Activated CD4-positive, alpha-beta T cell treated with anti-CD3 and anti-CD28 coated beads, Interleukin-2, amount 10 ng/mL, durations not matched to agents 7 days and 5 days (primary cell): ENCODE measurements around the gene TOPORS. TPM values are rescaled to one million over a fixed set of nuclear protein-coding genes. Genes with fewer than 3 reads are reported as not detected.
"Not testable (repeated sequence)": the region's sequence is repeated elsewhere in the genome, so short reads cannot be mapped to it uniquely, and the experiment has no call there.

Source experiments
- CTCF ChIA-PET: fragments of 350-600 bp; sonication (Branson Sonifier 250); formaldehyde crosslinking; loops from one replicate; lab custom pipeline; 2021; ENCODE audit warnings: antibody characterized with exemption; lab: Charles Lee
- POLR2A ChIA-PET: fragments of 350-600 bp; sonication (Branson Sonifier 250); formaldehyde crosslinking; loops from one replicate; lab custom pipeline; 2021; ENCODE audit warnings: antibody characterized with exemption; lab: Charles Lee
- DNase-seq: peaks from one replicate; pipeline ENCODE4 v3.0.0-alpha.2; 2020
- H3K27ac Mint-ChIP-seq: one replicate; pipeline ENCODE4 v1.8.0; 2021; ENCODE audit warnings: mild to moderate bottlenecking, moderate library complexity, mixed read lengths
- H3K27me3 Mint-ChIP-seq: one replicate; pipeline ENCODE4 v1.8.0; 2021; ENCODE audit warnings: mixed read lengths
- H3K36me3 Mint-ChIP-seq: one replicate; pipeline ENCODE4 v1.8.0; 2021; ENCODE audit warnings: low read depth, mixed read lengths
- H3K4me1 Mint-ChIP-seq: one replicate; pipeline ENCODE4 v1.8.0; 2021; ENCODE audit warnings: mixed read lengths
- H3K4me3 Mint-ChIP-seq: one replicate; pipeline ENCODE4 v1.8.0; 2021; ENCODE audit warnings: mild to moderate bottlenecking, moderate library complexity, mixed read lengths
- H3K9me3 Mint-ChIP-seq: one replicate; pipeline ENCODE4 v1.8.0; 2021; ENCODE audit warnings: mixed read lengths
- total RNA-seq, 2 experiments: library from RNA; stranded (reverse); gene quantifications; one replicate each; pipeline ENCODE4 v1.2.3, GENCODE V29; 2021

TOPORS gene
- total RNA-seq, 2 experiments from 2014 or later = 12.7 to 15.1 TPM

- ChIA-PET POLR2A (interaction anchor here (0.6 to 2.5 kb wide), 3 partner anchors 22 to 25 kb away, joined by 3 to 7 read pairs (median 3); no protein-coding TSS in a partner anchor), CTCF (interaction anchor here (0.6 to 2.6 kb wide), 19 partner anchors 9 to 1102 kb away, joined by 3 to 13 read pairs (median 4); partner anchors contain the start of genes NDUFB6 and TOPORS)
- peaks cover 50% of the 10 kb centered on the region for H3K4me1 Mint-ChIP-seq
- peaks cover 24% of the 10 kb centered on the region for H3K9me3 Mint-ChIP-seq
- H3K27ac Mint-ChIP-seq = peak within 1 kb of the TSS; percentile 96
- peak within 1 kb of the TSS; percentile 93 for H3K4me3 Mint-ChIP-seq
- peak; percentile 86 for DNase-seq
- peaks cover 42% of the 10 kb centered on the region for H3K36me3 Mint-ChIP-seq
- no peaks in the 10 kb centered on the region for H3K27me3 Mint-ChIP-seq
Measured at GRCh38 chr9:32526041-32526706, 26.2 kb downstream of the TOPORS start, which contains the start of gene RIGI. TSS of gene RIGI (minus strand) at chr9:32526196. CDS start at chr9:32526166, 30 bp downstream.

- Mint-ChIP-seq H3K27ac (peak overlapping the region; percentile 96), H3K36me3 (peaks cover 44% of the 10 kb centered on the region), H3K27me3 (no peaks in the 10 kb centered on the region), H3K9me3 (peaks cover 24% of the 10 kb centered on the region), H3K4me1 (peaks cover 51% of the 10 kb centered on the region), H3K4me3 (peak overlapping the region; percentile 93)
- DNase-seq = no peak
- ChIA-PET CTCF (interaction anchor here (0.6 to 2.6 kb wide), 14 partner anchors 9 to 790 kb away, joined by 3 to 13 read pairs (median 4); partner anchors contain the start of gene NDUFB6), POLR2A (interaction anchor here (0.6 to 2.5 kb wide), 2 partner anchors 18 to 25 kb away, joined by 3 to 7 read pairs; no protein-coding TSS in a partner anchor)
Measured at GRCh38 chr9:32525709-32526030, 26.7 kb downstream of the TOPORS start.

GRCh38 chr9:32524892-32525708 lies 27.3 kb downstream of the TOPORS start:
- peaks cover 52% of the 10 kb centered on the region for H3K4me1 Mint-ChIP-seq
- DNase-seq = peak; percentile 29
- no peaks in the 10 kb centered on the region for H3K27me3 Mint-ChIP-seq
- H3K4me3 Mint-ChIP-seq = peak overlapping the region; percentile 93
- H3K27ac Mint-ChIP-seq = peak overlapping the region; percentile 96
- peaks cover 49% of the 10 kb centered on the region for H3K36me3 Mint-ChIP-seq
- ChIA-PET CTCF (interaction anchor here (1.0 to 2.6 kb wide), 12 partner anchors 8 to 146 kb away, joined by 3 to 13 read pairs (median 4); partner anchors contain the start of gene NDUFB6), POLR2A (interaction anchor here (0.6 to 2.5 kb wide), 2 partner anchors 17 to 26 kb away, joined by 3 to 7 read pairs; no protein-coding TSS in a partner anchor)
- peaks cover 24% of the 10 kb centered on the region for H3K9me3 Mint-ChIP-seq

- ChIA-PET POLR2A (interaction anchor here (2.5 kb wide), 1 partner anchor 26 kb away, joined by 7 read pairs; no protein-coding TSS in a partner anchor), CTCF (interaction anchor here (1.1 to 2.6 kb wide), 2 partner anchors 47 to 56 kb away, joined by 3 to 8 read pairs; no protein-coding TSS in a partner anchor)
- Mint-ChIP-seq H3K4me1 (peaks cover 52% of the 10 kb centered on the region), H3K9me3 (peaks cover 24% of the 10 kb centered on the region), H3K27ac (peak overlapping the region; percentile 72), H3K36me3 (peaks cover 54% of the 10 kb centered on the region), H3K4me3 (peak overlapping the region; percentile 93)
- not testable (repeated sequence) for DNase-seq, H3K27me3 Mint-ChIP-seq
Measured at GRCh38 chr9:32524558-32524891, 27.9 kb downstream of the TOPORS start.

- DNase-seq = no peak
- peak overlapping the region; percentile 93 for H3K4me3 Mint-ChIP-seq
- POLR2A ChIA-PET = no interaction called here
- H3K27me3 Mint-ChIP-seq = no peaks in the 10 kb centered on the region
- peaks cover 52% of the 10 kb centered on the region for H3K4me1 Mint-ChIP-seq
- peaks cover 57% of the 10 kb centered on the region for H3K36me3 Mint-ChIP-seq
- no peak overlapping the region for H3K27ac Mint-ChIP-seq
- CTCF ChIA-PET = interaction anchor here (1.1 kb wide), 1 partner anchor 48 kb away, joined by 3 read pairs; no protein-coding TSS in a partner anchor
- H3K9me3 Mint-ChIP-seq = peaks cover 24% of the 10 kb centered on the region
Measured at GRCh38 chr9:32523910-32524309, 28.5 kb downstream of the TOPORS start.

- Mint-ChIP-seq H3K27me3 (no peaks in the 10 kb centered on the region), H3K36me3 (peaks cover 87% of the 10 kb centered on the region), H3K4me1 (peaks cover 32% of the 10 kb centered on the region), H3K9me3 (peaks cover 37% of the 10 kb centered on the region), H3K4me3 (no peak overlapping the region), H3K27ac (no peak overlapping the region)
- ChIA-PET CTCF (interaction anchor here (0.6 kb wide), 1 partner anchor 468 kb away, joined by 3 read pairs; no protein-coding TSS in a partner anchor), POLR2A (no interaction called here)
- DNase-seq = no peak
Measured at GRCh38 chr9:32518276-32518675, 34.1 kb downstream of the TOPORS start.

- Mint-ChIP-seq H3K4me1 (peaks cover 32% of the 10 kb centered on the region), H3K36me3 (peaks cover 72% of the 10 kb centered on the region), H3K4me3 (no peak overlapping the region), H3K27me3 (no peaks in the 10 kb centered on the region), H3K9me3 (peaks cover 22% of the 10 kb centered on the region), H3K27ac (no peak overlapping the region)
- ChIA-PET CTCF (interaction anchor here (1.1 to 2.5 kb wide), 2 partner anchors 10 kb away, joined by 3 to 11 read pairs; partner anchors contain the start of gene RIGI), POLR2A (no interaction called here)
- DNase-seq = no peak
Measured at GRCh38 chr9:32516241-32516640, 36.1 kb downstream of the TOPORS start.

- Mint-ChIP-seq H3K4me3 (no peak overlapping the region), H3K36me3 (peaks cover 19% of the 10 kb centered on the region), H3K27me3 (no peaks in the 10 kb centered on the region), H3K27ac (no peak overlapping the region), H3K9me3 (peaks cover 5% of the 10 kb centered on the region), H3K4me1 (peaks cover 40% of the 10 kb centered on the region)
- ChIA-PET POLR2A (no interaction called here), CTCF (interaction anchor here (1.0 to 2.9 kb wide), 3 partner anchors 13 to 130 kb away, joined by 3 to 10 read pairs (median 6); no protein-coding TSS in a partner anchor)
- DNase-seq = no peak
Measured at GRCh38 chr9:32508728-32509127, 43.7 kb downstream of the TOPORS start.

- ChIA-PET POLR2A (no interaction called here), CTCF (interaction anchor here (0.9 to 1.7 kb wide), 3 partner anchors 11 to 35 kb away, joined by 3 to 4 read pairs (median 3); partner anchors contain the start of gene RIGI)
- Mint-ChIP-seq H3K27ac (no peak overlapping the region), H3K4me1 (peaks cover 3% of the 10 kb centered on the region), H3K9me3 (no peaks in the 10 kb centered on the region), H3K4me3 (no peak overlapping the region), H3K36me3 (peaks cover 39% of the 10 kb centered on the region), H3K27me3 (no peaks in the 10 kb centered on the region)
- DNase-seq = no peak
Measured at GRCh38 chr9:32503008-32503407, 49.4 kb downstream of the TOPORS start.

GRCh38 chr9:32502464-32502863 lies 49.9 kb downstream of the TOPORS start:
- Mint-ChIP-seq H3K27ac (no peak overlapping the region), H3K36me3 (peaks cover 41% of the 10 kb centered on the region), H3K9me3 (no peaks in the 10 kb centered on the region), H3K4me3 (no peak overlapping the region), H3K27me3 (no peaks in the 10 kb centered on the region), H3K4me1 (peaks cover 3% of the 10 kb centered on the region)
- ChIA-PET CTCF (interaction anchor here (1.4 kb wide), 1 partner anchor 34 kb away, joined by 3 read pairs; no protein-coding TSS in a partner anchor), POLR2A (no interaction called here)
- no peak for DNase-seq

GRCh38 chr9:32501868-32502267 lies 50.5 kb downstream of the TOPORS start:
- peaks cover 41% of the 10 kb centered on the region for H3K36me3 Mint-ChIP-seq
- H3K27ac Mint-ChIP-seq = no peak overlapping the region
- H3K4me3 Mint-ChIP-seq = no peak overlapping the region
- DNase-seq = no peak
- peaks cover 3% of the 10 kb centered on the region for H3K4me1 Mint-ChIP-seq
- POLR2A ChIA-PET = no interaction called here
- no peaks in the 10 kb centered on the region for H3K9me3 Mint-ChIP-seq
- H3K27me3 Mint-ChIP-seq = no peaks in the 10 kb centered on the region
- CTCF ChIA-PET = no interaction called here

GRCh38 chr9:32500768-32501167 lies 51.6 kb downstream of the TOPORS start:
- no peaks in the 10 kb centered on the region for H3K27me3 Mint-ChIP-seq
- ChIA-PET CTCF (no interaction called here), POLR2A (no interaction called here)
- H3K36me3 Mint-ChIP-seq = peaks cover 52% of the 10 kb centered on the region
- H3K4me3 Mint-ChIP-seq = no peak overlapping the region
- H3K4me1 Mint-ChIP-seq = peaks cover 3% of the 10 kb centered on the region
- no peak for DNase-seq
- no peak overlapping the region for H3K27ac Mint-ChIP-seq
- no peaks in the 10 kb centered on the region for H3K9me3 Mint-ChIP-seq
